OCI-LY1 (cell line): ENCODE results near the gene ITIH1.

Experiments
- H2AFZ ChIP-seq: fragments of 200-600 bp; sonication (generic), shearing (Covaris generic); 2 replicates; pipeline ENCODE4 v1.6.0; 2014; ENCODE audit warnings: antibody characterized with exemption, mild to moderate bottlenecking, low read length
- H3F3A ChIP-seq: fragments of 200-600 bp; sonication (generic), shearing (Covaris generic); 2 replicates; pipeline ENCODE4 v1.6.0; 2014; ENCODE audit warnings: mild to moderate bottlenecking, antibody characterized with exemption, low read length, moderate library complexity; ENCODE audit not compliant: insufficient read depth
- H3K27ac ChIP-seq: fragments of 200-600 bp; sonication (generic); 2 replicates; pipeline ENCODE4 v1.5.1; 2014; ENCODE audit warnings: low read length, mixed run types, mild to moderate bottlenecking, low read depth; ENCODE audit not compliant: poor library complexity, severe bottlenecking
- H3K27me3 ChIP-seq: fragments of 200-600 bp; sonication (generic); 2 replicates; pipeline ENCODE4 v1.6.0; 2014; ENCODE audit warnings: antibody characterized with exemption, mild to moderate bottlenecking, low read length, moderate library complexity; ENCODE audit not compliant: insufficient read depth
- H3K36me3 ChIP-seq: fragments of 200-600 bp; sonication (generic); 2 replicates; pipeline ENCODE4 v1.6.1; 2014; ENCODE audit warnings: mild to moderate bottlenecking, antibody characterized with exemption, low read length, moderate library complexity, mixed read lengths; ENCODE audit not compliant: insufficient read depth
- H3K4me1 ChIP-seq: fragments of 200-600 bp; sonication (generic); 2 replicates; pipeline ENCODE4 v1.5.1; 2014; ENCODE audit warnings: mild to moderate bottlenecking, low read length, moderate library complexity; ENCODE audit not compliant: insufficient read depth, severe bottlenecking
- H3K4me2 ChIP-seq: fragments of 200-600 bp; sonication (generic), shearing (Covaris generic); 2 replicates; pipeline ENCODE4 v1.6.1; 2014; ENCODE audit warnings: low read length
- H3K4me3 ChIP-seq: fragments of 200-600 bp; sonication (generic); 2 replicates; pipeline ENCODE4 v1.5.1; 2014; ENCODE audit warnings: low read length, low read depth, mild to moderate bottlenecking, mixed read lengths; ENCODE audit not compliant: poor library complexity, severe bottlenecking
- H3K79me2 ChIP-seq: fragments of 200-600 bp; shearing (Covaris generic); 2 replicates; pipeline ENCODE4 v1.6.1; 2016; ENCODE audit warnings: mixed run types, low read length, mixed read lengths; ENCODE audit not compliant: insufficient read depth
- H3K9ac ChIP-seq: fragments of 200-600 bp; sonication (generic), shearing (Covaris generic); 2 replicates; pipeline ENCODE4 v1.6.1; 2014; ENCODE audit warnings: mild to moderate bottlenecking, low read length, mixed read lengths
- H3K9me2 ChIP-seq: fragments of 200-600 bp; sonication (generic), shearing (Covaris generic); 2 replicates; pipeline ENCODE4 v1.6.1; 2014; ENCODE audit warnings: low read depth, mild to moderate bottlenecking, low read length, mixed read lengths
- H3K9me3 ChIP-seq: fragments of 200-600 bp; shearing (Covaris generic); 2 replicates; pipeline ENCODE4 v1.6.1; 2014; ENCODE audit warnings: low read length, mixed read lengths
- H4K20me1 ChIP-seq: fragments of 200-600 bp; sonication (generic), shearing (Covaris generic); 2 replicates; pipeline ENCODE4 v1.6.0; 2016; ENCODE audit warnings: mild to moderate bottlenecking, low read length; ENCODE audit not compliant: insufficient read depth
- EZH2 ChIP-seq: fragments of 200-600 bp; sonication (generic), shearing (Covaris generic); IDR thresholded peaks from 2 replicates; pipeline ENCODE4 v1.8.0; 2017; ENCODE audit warnings: borderline replicate concordance, mixed run types, mild to moderate bottlenecking, antibody characterized with exemption, low read length, moderate library complexity, mixed read lengths
- TF ChIP-seq, protein P1 (sequence below): fragments of 200-600 bp; sonication (generic), shearing (Covaris generic); IDR thresholded peaks from 2 replicates; pipeline ENCODE4 v1.5.1; 2017; ENCODE audit warnings: mild to moderate bottlenecking, antibody characterized with exemption, low read length, moderate library complexity, mixed read lengths

ITIH1 gene

DNA sequence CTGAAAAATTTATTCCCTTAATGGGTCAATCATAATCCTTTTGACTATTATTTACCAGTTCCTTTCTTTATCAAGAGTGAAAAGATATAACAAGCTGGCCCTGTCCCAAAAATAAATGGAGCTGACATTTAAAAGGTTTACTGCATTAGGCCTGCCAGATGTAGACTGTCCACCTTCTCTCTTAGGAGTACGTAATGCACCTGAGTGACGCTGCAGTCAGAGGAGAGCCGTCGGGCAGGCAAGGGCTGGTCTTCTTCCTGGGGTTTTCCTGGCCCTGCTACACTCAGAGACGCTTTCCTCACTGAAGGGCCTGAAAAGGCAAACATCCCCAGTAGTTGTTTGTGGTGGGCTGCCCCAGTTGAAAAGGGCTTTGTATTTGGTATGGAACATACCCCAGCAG is 34.2 kb upstream of the ITIH1 start:
- H3K9me3 ChIP-seq = 0 out of 2 replicates have a peak, but pooled peaks cover 4% of the 10 kb centered on the region
- no peak overlapping the region for H3K9ac ChIP-seq
- H3K4me1 ChIP-seq = no peaks in the 10 kb centered on the region
- H3K36me3 ChIP-seq = peaks cover 70% of the 10 kb centered on the region
- H3K27ac ChIP-seq = no peak overlapping the region
- no peaks in the 10 kb centered on the region for H3K79me2 ChIP-seq
- H2AFZ ChIP-seq = no peak overlapping the region
- H3F3A ChIP-seq = no peaks in the 10 kb centered on the region
- no peak overlapping the region for H3K4me2 ChIP-seq
- no peaks in the 10 kb centered on the region for H3K9me2 ChIP-seq
- H3K27me3 ChIP-seq = no peaks in the 10 kb centered on the region
- H4K20me1 ChIP-seq = no peaks in the 10 kb centered on the region
- no peak overlapping the region for H3K4me3 ChIP-seq
- TF ChIP-seq, protein P1, sequence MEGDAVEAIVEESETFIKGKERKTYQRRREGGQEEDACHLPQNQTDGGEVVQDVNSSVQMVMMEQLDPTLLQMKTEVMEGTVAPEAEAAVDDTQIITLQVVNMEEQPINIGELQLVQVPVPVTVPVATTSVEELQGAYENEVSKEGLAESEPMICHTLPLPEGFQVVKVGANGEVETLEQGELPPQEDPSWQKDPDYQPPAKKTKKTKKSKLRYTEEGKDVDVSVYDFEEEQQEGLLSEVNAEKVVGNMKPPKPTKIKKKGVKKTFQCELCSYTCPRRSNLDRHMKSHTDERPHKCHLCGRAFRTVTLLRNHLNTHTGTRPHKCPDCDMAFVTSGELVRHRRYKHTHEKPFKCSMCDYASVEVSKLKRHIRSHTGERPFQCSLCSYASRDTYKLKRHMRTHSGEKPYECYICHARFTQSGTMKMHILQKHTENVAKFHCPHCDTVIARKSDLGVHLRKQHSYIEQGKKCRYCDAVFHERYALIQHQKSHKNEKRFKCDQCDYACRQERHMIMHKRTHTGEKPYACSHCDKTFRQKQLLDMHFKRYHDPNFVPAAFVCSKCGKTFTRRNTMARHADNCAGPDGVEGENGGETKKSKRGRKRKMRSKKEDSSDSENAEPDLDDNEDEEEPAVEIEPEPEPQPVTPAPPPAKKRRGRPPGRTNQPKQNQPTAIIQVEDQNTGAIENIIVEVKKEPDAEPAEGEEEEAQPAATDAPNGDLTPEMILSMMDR = no peak
- TF ChIP-seq EZH2 = no peak

DNA sequence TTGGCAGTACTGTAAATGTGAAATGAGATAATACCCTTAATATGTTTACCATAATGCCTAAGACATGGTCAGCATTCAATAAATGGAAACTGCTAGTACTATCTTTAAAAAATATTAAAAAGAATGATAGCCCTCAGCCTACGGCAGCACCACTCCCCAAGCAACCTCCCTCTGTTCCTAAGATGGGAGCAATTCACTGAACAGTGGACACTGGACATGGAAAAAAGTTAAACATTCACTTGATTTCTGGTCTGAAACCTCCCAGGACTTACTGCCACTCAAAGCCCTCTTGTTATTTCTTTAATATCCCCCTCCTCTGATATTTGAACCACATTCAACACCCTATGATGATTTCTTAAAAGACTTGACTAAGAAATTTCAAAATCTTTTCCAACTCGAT is 33.7 kb upstream of the ITIH1 start:
- Histone ChIP-seq H3K4me2 (no peak overlapping the region), H3K27ac (no peak overlapping the region), H3K4me1 (no peaks in the 10 kb centered on the region), H3K4me3 (no peak overlapping the region), H2AFZ (no peak overlapping the region), H3K79me2 (no peaks in the 10 kb centered on the region), H4K20me1 (no peaks in the 10 kb centered on the region), H3F3A (no peaks in the 10 kb centered on the region), H3K9me3 (0 out of 2 replicates have a peak, but pooled peaks cover 4% of the 10 kb centered on the region), H3K36me3 (peaks cover 71% of the 10 kb centered on the region), H3K9ac (no peak overlapping the region), H3K9me2 (no peaks in the 10 kb centered on the region), H3K27me3 (no peaks in the 10 kb centered on the region)
- TF ChIP-seq, protein P1 = no peak
- TF ChIP-seq EZH2 = no peak

DNA sequence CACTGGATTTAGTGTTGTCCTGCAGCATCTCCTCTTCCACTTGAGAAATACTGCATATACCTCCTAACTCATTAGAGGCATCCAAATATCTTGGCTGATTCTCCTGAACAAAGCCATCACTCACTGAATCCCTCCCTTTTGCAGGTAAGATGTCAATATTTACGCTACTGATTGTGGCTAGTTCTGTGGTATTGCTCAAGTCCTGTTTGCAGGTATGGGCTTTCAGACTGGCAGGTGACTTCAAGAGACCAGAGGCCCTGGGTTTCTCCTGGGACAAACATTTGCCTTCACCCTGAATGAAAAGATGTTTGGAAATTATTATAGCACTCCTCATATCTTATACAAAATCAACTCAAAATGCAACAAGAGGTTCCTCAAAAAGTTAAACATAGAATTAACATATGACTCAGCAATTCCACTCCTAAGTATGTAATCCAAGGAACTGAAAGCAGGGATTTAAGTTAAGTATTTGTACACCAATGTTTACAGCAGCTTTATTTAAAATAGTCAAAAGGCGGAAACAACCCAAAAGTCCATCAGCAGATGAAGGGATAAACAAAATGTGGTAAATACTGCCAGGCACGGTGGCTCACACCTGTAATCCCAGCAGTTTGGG is 25.2 kb upstream of the ITIH1 start:
- no peaks in the 10 kb centered on the region for H3K4me1 ChIP-seq
- H3K9ac ChIP-seq = no peak overlapping the region
- H4K20me1 ChIP-seq = no peaks in the 10 kb centered on the region
- no peaks in the 10 kb centered on the region for H3F3A ChIP-seq
- H3K27ac ChIP-seq = no peak overlapping the region
- no peak overlapping the region for H3K4me2 ChIP-seq
- H3K27me3 ChIP-seq = no peaks in the 10 kb centered on the region
- H3K4me3 ChIP-seq = no peak overlapping the region
- H3K9me3 ChIP-seq = no peaks in the 10 kb centered on the region
- TF ChIP-seq, protein P1 = no peak
- TF ChIP-seq EZH2 = no peak
- no peaks in the 10 kb centered on the region for H3K79me2 ChIP-seq
- H3K9me2 ChIP-seq = no peaks in the 10 kb centered on the region
- H2AFZ ChIP-seq = no peak overlapping the region
- H3K36me3 ChIP-seq = peaks cover 66% of the 10 kb centered on the region
